GM21529 (cell line): ENCODE results near the gene TMPRSS7.
A peak's percentile ranks its signal among the peaks of the same experiment; 100 is the strongest.
"Not testable (repeated sequence)": the region's sequence is repeated elsewhere in the genome, so short reads cannot be mapped to it uniquely, and the experiment has no call there.

Source experiments
- ATAC-seq: cut with Tn5 transposase; IDR thresholded peaks from one replicate; pipeline ENCODE4 v1.9.1; 2021; ENCODE audit not compliant: unreplicated experiment

The TMPRSS7 gene

GRCh38 chr3:112012205-112012992, 22.1 kb upstream of the TMPRSS7 start:
- no peak for ATAC-seq

- peak; percentile 87 for ATAC-seq
These were observed 21.3 kb upstream of the TMPRSS7 start for GRCh38 chr3:112013058-112013783.

- peak; percentile 26 for ATAC-seq
These were observed 20.8 kb upstream of the TMPRSS7 start for GRCh38 chr3:112013784-112014143.

GRCh38 chr3:112017091-112017490, 17.4 kb upstream of the TMPRSS7 start:
- no peak for ATAC-seq

- ATAC-seq, result no peak
These were observed 15.8 kb upstream of the TMPRSS7 start for GRCh38 chr3:112018712-112019111.

- no peak for ATAC-seq
These were observed 14.8 kb upstream of the TMPRSS7 start for GRCh38 chr3:112019716-112020115.

- ATAC-seq, result no peak
These were observed 13.9 kb upstream of the TMPRSS7 start for GRCh38 chr3:112020674-112021085.

- ATAC-seq, result no peak
These were observed 7.4 kb upstream of the TMPRSS7 start for GRCh38 chr3:112027142-112027541.

GRCh38 chr3:112027826-112028225, 6.7 kb upstream of the TMPRSS7 start:
- no peak for ATAC-seq

GRCh38 chr3:112030901-112031300, 3.6 kb upstream of the TMPRSS7 start:
- no peak for ATAC-seq

- no peak for ATAC-seq
These were observed 2.3 kb upstream of the TMPRSS7 start for GRCh38 chr3:112032098-112032731.

GRCh38 chr3:112035241-112035640, 705 bp downstream of the TMPRSS7 start:
- no peak for ATAC-seq

- ATAC-seq, result not testable (repeated sequence)
These were observed 2.7 kb downstream of the TMPRSS7 start for GRCh38 chr3:112037194-112037593.

- peak; percentile 63 for ATAC-seq
These were observed 4.3 kb downstream of the TMPRSS7 start for GRCh38 chr3:112038863-112039262.

- no peak for ATAC-seq
These were observed 6.8 kb downstream of the TMPRSS7 start for GRCh38 chr3:112041321-112041720.

- ATAC-seq, result no peak
These were observed 8.3 kb downstream of the TMPRSS7 start for GRCh38 chr3:112042842-112043280.

- peak; percentile 90 for ATAC-seq
These were observed 9.2 kb downstream of the TMPRSS7 start for GRCh38 chr3:112043621-112044201.

GRCh38 chr3:112046599-112046998, 12.1 kb downstream of the TMPRSS7 start:
- no peak for ATAC-seq

GRCh38 chr3:112047264-112047663, 12.7 kb downstream of the TMPRSS7 start:
- ATAC-seq, result no peak

GRCh38 chr3:112048911-112049310, 14.4 kb downstream of the TMPRSS7 start:
- no peak for ATAC-seq

GRCh38 chr3:112053229-112053628, 18.7 kb downstream of the TMPRSS7 start:
- ATAC-seq, result no peak
